Neural progenitor cell (in vitro differentiated cells): Measurements from ENCODE around the gene DDX28.

Experiments used
- CTCF ChIP-seq: fragments of 200-600 bp; sonication (generic); IDR thresholded peaks from 2 replicates; pipeline ENCODE4 v1.5.1; 2017; ENCODE audit warnings: antibody characterized with exemption, mild to moderate bottlenecking
- EZH2 ChIP-seq: fragments of 200-600 bp; sonication (generic); IDR thresholded peaks from 2 replicates; pipeline ENCODE4 v1.6.1; 2017; ENCODE audit warnings: antibody characterized with exemption, mild to moderate bottlenecking, moderate library complexity

- TF ChIP-seq EZH2 = no peak
- TF ChIP-seq CTCF = no peak
Measured at GRCh38 chr16:67976205-67976604, 46.8 kb downstream of the DDX28 start.
